Stimulated activated CD4-positive, alpha-beta T cell treated with anti-CD3 and anti-CD28 coated beads, Interleukin-12 subunit alpha, Interleukin-12 subunit beta, amount 100 ng/mL, for 4 hours (primary cell): ENCODE measurements around the gene TMEM132D.

Experiments used
- DNase-seq: peaks from one replicate; pipeline ENCODE4 v3.0.0-alpha.2; 2020

Gene TMEM132D

DNA sequence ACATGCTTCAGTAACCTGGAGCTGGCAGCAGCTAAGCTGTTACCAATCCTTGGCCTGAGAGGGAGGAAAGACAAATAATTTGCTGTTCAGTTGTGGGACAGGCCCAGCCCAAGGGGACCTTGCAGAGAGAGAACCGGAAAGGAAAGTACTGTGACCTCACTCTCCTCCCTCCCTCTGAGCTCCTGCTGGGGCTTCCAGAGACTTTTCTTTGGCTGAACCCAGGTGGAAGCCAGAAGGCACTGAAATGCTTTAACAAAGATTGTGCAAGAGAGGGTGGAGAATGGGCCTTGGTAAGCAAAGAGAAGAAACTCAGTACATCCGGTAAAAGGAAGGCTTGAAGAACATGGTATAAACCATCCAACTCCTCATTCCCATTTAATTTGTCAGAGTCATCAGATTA, 593.5 kb downstream of the TMEM132D start:
- no peak for DNase-seq

DNA sequence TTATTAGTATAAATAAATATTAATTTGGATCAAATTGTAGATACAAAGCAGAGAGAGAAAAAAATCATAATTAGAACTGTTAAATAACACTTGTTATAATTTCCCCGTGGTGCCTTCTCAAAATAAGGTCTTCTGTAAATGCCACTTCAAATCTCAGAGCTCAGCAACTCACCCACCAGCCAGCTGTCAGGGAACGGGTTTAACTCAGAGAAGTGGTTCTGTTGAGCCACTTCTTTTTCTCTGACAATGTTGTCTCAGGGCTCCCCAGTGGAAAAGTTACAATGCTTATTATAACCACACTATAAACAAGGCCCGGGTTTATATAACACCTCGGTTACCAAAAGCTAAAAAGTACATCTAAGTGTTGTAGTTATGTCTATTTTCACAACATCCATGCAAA, 598.0 kb downstream of the TMEM132D start:
- DNase-seq, result no peak

GRCh38 chr12:129304529-129304928, 599.3 kb downstream of the TMEM132D start:
- DNase-seq, result no peak

- DNase-seq, result no peak
Observed at GRCh38 chr12:129300011-129300410, 603.8 kb downstream of the TMEM132D start.

DNA sequence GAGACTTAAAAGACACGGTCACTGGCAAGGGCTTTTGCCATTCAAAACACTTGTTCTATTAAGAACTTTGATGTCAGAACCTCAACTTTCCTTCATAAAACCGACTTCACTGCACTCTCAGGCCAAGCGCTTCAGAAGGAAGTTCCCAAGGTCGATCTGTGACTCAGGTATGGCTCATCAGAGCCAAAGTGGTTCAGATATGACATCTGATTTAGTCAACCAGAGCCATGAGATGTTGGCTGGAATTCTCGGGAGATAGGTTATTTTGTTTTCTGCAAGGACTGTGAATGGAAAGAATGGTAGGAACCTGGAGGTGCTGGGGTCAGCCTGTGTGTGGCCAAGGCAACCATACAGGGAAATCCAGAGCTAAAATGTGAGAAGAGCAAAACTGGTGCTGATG, 604.9 kb downstream of the TMEM132D start:
- no peak for DNase-seq

DNA sequence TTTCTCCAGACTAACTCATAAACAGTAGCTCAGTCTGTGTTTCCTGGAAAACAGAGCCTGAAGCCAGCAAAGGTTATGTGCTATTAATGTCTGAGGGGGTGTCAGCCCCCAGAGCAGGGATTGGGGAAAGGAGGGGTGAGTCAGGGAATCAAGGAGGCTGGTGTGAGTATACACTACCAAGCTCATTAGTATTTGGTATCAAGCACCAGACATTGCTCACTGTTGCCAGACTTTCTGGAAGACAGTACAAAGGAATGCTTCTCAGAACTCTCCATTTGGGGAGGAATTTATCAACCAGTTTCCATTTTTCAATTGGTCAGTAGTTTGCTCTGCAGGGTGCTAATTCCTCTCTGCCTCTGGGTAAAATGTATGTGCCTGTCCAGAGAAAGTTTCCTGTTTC, 607.2 kb downstream of the TMEM132D start:
- no peak for DNase-seq

DNA sequence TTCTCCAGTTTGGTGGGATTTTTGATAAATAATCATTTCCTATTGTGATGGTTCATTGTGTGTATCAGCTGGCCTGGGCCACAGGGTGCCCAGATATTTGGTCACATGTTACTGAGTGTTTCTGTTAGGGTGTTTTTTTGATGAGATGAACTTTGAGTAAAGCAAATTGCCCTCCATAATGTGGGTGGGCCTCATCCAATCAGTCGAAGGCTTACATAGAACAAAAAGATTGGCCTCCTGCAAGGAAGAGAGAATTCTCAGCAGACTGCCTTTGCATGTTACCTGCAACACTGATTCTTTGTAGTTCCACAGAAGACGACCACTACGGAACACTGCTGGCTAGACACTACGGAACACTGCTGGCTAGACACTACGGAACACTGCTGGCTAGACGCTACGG, 609.0 kb downstream of the TMEM132D start:
- DNase-seq, result no peak

- DNase-seq, result no peak
Observed at GRCh38 chr12:129279771-129280170, 624.1 kb downstream of the TMEM132D start.

GRCh38 chr12:129276361-129277060, 627.3 kb downstream of the TMEM132D start:
- DNase-seq, result no peak

DNA sequence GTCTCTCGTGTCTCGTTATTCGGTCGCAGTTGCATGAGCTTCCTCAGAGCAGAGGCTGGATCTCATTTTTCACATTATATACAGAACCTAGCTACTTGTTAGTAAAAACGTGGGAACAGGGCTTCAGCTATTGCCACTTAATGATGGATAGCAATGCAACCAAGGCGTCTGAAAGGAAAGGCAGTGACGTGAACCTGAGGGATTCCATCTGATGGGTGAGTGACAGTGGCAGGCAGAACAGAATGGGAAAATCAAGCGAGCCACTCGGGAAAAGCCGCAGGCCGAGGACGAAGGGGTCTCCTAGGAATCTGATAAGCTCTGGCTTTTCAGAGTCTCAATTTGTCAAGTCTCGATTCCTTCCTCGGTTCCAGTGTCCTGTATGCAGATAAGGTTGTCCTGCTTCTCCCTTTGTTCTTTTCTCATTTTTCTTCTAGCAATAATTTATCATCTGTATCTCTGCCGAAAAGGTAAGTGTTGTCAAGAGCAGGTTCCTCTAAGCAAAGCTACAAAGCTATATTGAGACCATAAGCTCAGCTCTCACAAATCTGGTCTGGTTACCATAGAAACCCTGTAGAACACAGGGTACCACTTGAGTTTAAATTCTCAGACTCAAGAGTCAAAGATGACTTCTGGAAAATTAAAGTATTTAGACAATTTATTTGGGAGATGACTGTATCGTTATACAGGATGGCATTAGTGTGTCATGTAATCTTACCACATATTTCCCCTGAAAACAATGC, 633.9 kb downstream of the TMEM132D start:
- no peak for DNase-seq

DNA sequence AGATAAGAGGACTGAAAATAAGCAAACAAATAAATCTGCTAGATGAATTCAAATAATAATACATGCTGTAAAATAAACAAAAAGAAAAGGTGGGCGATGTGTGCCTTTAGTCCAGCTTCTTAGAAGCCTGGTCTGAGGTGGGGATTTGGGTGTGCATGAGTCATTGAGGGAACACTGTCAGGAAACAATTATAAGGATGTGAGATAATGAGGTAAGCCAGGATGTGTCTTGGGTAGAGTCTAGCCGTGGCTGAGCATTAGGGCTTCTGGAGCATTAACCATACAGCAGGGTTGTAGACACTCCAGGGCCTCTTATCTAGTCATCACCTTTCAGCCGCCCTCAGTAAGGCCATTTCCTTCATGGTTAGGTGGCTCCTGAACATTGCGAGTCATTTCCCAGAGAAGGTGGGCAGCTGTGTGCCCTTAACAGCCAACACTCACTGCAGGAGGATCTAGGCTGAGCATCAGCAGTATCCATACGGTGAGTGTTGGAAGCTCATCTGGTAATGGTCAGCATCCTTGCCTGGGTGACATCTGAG, 645.0 kb downstream of the TMEM132D start:
- no peak for DNase-seq

DNA sequence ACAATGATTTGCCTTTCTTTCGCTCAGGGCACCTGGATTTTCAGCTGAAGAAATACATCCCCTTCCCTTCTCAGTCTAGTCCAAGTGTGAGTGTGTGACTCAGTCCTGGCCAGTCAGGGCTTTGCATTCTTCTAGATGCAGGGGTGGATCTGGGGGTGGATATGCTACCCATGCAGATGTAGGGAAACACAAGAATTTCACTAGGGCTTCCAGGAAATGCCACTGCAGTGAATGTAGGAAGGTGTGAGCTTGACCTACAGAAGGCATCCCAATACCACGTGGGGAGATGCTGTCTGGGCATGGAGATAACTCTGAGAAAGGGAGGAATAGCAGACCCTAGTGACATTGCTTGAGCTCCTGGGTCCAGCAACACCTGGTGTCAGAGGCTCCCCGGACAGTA, 646.3 kb downstream of the TMEM132D start:
- DNase-seq, result no peak

GRCh38 chr12:129246630-129247029, 657.2 kb downstream of the TMEM132D start:
- no peak for DNase-seq

- no peak for DNase-seq
Observed at GRCh38 chr12:129245769-129246168, 658.1 kb downstream of the TMEM132D start.

DNA sequence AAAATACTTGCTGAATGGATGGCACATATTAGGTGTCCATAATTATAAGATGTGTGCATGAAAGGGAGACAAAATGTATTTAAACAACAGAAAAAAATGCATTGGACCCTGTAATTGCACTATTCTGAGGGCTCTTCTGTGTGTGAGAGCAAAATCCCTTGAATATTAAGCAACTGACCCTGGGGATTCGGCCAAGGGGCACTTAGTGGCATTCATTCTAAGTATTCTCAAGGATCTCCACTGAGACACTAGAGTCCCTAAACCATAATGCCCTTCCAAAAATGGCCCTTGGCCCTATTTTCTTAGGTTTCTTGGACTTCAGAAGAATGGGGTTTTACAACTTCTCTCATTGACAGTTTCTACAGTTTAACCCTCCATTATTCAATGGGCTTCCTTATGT, 662.0 kb downstream of the TMEM132D start:
- no peak for DNase-seq

DNA sequence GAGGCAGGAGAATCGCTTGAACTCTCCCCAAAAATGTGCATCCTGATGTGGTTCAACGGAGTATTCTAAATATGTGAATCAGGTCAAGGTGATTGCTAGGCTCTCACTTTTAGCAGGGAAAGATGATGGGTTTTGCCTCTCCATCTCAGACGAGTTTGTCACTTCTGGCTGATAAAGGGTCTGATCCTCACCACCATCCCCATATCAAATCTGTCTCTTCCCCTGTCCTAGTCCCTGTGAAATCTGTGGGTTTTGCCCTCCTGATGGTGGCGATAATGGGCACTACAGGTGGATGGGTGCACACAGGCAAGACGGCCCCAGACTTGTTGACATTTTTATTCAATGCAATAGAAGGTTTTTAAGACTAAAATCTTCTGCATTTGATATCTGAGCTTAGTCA, 665.9 kb downstream of the TMEM132D start:
- DNase-seq, result no peak

DNA sequence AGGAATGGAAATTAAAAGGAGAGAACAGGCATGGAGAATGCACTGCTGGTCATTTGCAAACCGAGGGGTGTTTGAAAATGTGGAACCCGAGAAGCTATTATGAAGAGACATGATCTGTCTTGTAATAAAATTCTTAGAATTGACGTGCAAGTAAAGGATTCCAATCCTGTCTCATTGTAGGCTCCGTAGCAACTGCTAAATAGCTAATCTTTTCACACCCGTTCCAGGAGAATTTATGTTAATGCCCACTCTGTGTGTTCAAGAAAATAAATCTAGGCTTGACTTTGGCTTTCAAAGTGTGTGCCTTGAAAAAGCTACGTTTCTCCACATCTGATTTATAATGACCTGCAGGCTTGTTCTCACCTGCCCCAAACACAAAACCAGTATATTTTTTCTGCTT, 669.6 kb downstream of the TMEM132D start:
- DNase-seq, result no peak

- no peak for DNase-seq
Observed at GRCh38 chr12:129231491-129231890, 672.3 kb downstream of the TMEM132D start.

- DNase-seq, result no peak
Observed at GRCh38 chr12:129230995-129231394, 672.8 kb downstream of the TMEM132D start.

- no peak for DNase-seq
Observed at GRCh38 chr12:129226851-129227250, 677.0 kb downstream of the TMEM132D start.

GRCh38 chr12:129226005-129226404, 677.8 kb downstream of the TMEM132D start:
- DNase-seq, result no peak

DNA sequence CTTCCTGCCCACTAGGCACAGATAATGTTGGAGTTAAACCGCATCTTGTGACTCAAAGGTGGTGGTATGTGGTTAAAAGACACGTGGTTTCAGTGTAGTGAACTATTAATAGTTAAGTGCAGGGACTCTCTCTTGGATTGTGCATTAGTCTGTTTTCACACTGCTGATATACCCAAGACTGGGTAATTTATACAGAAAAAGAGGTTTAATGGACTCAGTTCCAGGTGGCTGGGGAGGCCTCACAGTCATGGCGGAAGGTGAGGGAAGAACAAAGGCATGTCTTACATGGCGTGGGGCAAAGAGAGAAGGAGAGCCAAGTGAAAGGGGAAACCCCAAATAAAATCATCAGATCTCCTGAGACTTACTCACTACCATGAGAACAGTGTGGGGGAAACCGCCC, 688.3 kb downstream of the TMEM132D start:
- no peak for DNase-seq

DNA sequence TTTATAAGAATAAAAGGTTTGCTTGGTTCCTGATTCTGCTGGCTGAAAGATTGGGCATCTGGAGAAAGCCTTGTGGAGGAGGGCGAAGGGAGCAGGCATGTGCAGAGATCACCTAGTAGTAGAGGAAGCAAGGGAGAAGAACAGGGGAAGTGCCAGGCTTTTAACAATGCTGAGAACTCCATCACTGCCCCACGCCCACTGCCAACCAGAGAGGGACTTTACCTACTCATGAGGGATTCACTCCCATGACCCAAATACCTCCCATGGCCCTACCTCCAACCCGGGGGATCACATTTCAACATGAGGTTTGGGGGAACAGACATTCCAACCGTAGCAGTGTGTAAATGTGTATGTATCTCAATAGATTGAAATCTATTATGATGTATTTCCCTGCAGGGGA, 690.3 kb downstream of the TMEM132D start:
- DNase-seq, result no peak

- DNase-seq, result no peak
Observed at GRCh38 chr12:129211862-129212630, 691.8 kb downstream of the TMEM132D start.
